GM12873 (cell line): ENCODE results near the gene MGAT5.

Experiments used
- TF ChIP-seq, protein P1 (sequence below): IDR thresholded peaks from 2 replicates; pipeline ENCODE4 v1.5.1; 2012; ENCODE audit warnings: low read depth, mild to moderate bottlenecking, moderate library complexity, low read length, control low read depth; ENCODE audit not compliant: insufficient read depth; ENCODE audit errors: missing control alignments

MGAT5 gene

DNA sequence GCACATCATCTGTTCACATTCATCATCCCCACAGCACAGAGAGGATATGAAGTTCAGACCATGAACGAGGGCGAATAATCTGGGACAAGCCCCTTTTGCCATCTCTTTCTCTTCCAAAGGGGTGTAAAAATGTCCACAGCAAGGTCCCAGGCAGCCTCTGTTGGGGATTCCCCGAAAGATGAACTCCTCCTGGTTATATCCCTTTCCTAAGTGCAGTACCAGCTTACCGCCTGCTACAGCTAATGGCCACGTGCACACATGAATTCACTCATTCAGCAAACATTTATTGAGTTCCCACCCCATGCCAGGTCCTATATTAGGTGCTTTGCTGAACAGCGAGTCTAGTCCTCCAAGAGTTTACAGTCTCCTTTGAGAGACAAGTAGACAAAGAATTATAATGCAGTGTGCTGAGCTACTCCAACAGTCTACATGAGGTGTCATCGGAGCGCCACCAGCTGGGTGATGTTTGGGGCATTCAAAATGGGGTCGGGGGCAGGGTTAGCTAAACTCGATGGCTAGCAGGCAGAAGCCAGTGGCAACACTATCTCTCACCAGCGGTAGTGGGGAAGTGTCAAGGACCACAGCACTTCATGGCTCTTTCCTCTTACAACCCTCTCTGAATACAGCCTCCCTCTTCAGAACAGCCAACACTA is 236.0 kb downstream of the MGAT5 start:
- TF ChIP-seq, protein P1, sequence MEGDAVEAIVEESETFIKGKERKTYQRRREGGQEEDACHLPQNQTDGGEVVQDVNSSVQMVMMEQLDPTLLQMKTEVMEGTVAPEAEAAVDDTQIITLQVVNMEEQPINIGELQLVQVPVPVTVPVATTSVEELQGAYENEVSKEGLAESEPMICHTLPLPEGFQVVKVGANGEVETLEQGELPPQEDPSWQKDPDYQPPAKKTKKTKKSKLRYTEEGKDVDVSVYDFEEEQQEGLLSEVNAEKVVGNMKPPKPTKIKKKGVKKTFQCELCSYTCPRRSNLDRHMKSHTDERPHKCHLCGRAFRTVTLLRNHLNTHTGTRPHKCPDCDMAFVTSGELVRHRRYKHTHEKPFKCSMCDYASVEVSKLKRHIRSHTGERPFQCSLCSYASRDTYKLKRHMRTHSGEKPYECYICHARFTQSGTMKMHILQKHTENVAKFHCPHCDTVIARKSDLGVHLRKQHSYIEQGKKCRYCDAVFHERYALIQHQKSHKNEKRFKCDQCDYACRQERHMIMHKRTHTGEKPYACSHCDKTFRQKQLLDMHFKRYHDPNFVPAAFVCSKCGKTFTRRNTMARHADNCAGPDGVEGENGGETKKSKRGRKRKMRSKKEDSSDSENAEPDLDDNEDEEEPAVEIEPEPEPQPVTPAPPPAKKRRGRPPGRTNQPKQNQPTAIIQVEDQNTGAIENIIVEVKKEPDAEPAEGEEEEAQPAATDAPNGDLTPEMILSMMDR, result no peak

DNA sequence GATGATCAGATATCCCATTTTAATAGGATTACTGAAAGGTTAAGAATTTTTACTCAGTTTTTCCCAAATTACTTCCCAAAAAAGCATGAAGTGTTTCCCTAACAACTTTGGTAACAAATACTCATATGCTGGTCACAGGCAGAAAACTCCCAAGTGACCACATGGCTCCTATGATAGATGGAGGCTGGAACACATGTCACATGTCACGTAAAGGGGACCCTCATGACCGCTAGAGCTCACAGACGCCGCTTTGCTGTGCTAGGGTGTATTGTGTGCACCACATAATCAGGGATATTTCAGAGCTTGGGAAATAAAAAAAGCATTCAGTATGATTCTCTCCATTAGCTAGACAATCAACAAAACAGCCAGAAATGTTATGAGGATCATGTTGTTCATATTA is 236.7 kb downstream of the MGAT5 start:
- TF ChIP-seq, protein P1, result no peak

DNA sequence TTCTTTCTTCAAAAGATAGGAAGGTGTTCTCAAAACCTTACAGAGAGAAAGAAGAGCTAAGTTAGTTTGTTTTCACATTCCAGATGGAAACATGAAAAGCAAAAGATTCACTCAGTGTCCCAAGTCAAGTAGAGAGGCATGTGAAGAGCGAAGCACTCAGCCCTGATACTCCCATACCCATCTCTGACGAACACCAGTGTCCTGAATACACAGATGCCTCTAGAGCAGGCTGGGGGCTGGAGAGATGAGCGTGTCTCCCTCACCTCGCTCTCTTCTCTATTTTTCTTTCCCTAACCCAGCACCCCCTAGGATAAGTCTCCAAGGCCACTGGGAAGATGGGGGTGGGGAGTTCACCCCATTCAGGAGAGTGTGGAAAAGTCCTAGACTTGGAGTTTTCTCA is 237.2 kb downstream of the MGAT5 start:
- TF ChIP-seq, protein P1, result no peak

DNA sequence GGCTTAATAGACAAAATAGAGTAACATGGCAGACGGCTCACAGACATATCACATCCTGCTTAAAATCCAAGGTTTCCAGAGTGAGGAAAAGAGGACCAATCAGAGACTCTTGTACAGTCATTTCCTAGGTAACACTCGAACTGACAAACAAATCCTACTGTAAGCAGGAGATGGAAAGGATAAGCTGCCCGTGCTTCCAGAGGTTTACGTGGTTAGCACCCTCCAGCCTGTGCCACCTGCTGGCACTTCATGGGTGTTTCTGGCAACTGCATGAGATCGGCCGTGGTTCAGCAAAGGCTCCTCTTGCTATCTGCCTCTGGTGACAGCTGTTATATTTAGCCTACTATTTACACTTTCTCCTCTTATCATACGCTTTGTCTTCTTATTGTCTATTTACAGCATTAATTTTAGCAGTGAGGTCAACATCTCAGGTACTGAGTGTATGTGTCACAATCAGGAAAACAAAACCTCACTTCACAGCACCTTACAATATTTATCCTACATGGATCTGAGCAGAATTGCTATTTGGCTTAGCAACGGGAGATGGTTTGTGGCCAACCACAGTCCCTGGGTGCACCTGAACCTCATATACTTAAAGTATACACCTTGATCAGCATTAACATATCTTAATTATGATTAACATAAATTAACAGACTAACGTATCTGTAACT is 238.0 kb downstream of the MGAT5 start:
- TF ChIP-seq, protein P1, result no peak

DNA sequence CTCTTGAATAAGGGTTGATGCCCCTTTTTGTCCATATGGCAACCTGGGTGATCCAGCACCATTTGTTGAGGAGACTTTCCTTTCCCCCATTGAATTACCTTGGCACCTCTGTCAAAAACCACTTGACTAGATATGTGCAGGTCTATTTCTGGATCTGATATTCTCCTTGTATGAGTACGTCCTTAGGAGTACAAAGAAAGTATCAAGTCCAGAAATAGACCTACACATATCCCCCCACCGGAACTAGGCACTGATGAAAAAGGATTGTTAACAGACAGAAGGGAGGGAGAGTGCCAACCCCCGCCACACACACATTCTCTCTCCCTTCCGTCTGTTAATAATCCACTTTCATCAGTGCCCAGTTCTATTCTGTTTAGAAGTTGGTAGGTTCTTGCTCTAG is 239.9 kb downstream of the MGAT5 start:
- TF ChIP-seq, protein P1, result no peak

DNA sequence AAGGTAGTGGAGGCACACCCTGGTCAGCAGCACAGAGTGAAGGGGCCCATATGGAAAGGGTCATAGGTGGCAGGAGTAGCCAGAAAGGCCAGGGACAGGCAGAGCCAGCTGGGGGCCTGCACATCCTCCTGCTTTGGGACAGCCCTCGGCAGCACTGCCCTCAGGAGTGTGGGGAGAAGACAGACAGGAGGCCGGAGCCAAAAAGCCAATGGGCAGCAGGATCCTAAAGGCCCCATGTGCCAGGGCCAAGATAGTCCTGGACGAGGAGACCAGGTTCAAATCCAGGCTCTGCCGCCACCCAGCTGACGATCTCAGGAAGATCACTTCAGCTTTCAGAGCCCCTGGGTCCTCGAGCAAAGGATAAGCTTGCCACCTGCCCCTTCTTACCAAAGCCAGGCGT is 244.8 kb downstream of the MGAT5 start:
- TF ChIP-seq, protein P1, result no peak

DNA sequence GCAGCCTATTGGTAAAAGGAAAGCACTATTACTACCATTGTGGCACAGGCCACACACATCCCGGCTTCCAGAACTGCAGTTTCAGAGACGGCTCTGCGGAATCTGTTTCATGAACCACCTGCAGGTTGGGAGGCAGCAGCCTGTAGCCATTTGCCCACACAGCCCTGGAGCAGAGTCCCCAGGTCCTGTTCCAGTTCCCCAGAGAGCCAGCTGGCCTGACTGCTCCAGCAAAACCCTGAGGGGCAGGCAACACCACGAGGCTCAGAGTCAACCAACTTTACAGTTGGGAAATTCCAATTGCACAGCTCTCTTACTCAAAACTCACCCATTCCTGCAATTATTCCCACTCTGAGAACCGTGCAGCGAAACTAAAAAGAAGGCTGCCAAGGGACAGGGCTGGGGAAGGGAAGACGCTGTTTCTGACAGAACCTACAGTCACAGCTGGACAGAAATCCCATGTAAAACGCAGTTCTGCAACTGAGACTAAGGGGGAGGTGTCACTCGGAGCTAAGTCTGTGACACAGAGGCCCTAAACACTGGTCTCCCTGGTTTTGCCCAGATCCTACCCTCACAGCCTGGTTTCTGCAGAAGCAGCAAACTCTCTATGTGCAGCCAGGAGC is 245.5 kb downstream of the MGAT5 start:
- TF ChIP-seq, protein P1, result no peak
